HepG2 (cell line): ENCODE measurements around the gene NFX1. TPM values are rescaled to one million over a fixed set of nuclear protein-coding genes. Genes with fewer than 3 reads are reported as not detected.

Source experiments
- ATF7 ChIP-seq, 2 experiments: fragments of 450-650 bp in 1 of 2; sonication (generic) in 1 of 2; formaldehyde crosslinking in 1 of 2; IDR thresholded peaks; 2 replicates each; pipeline versions ENCODE4 v1.4.0 to v1.6.1; 2016 to 2020; ENCODE audit warnings: antibody characterized with exemption in 1 of 2, mild to moderate bottlenecking in 1 of 2, missing genetic modification reagents in 1 of 2
- BORCS8-MEF2B ChIP-seq: sonication (generic); formaldehyde crosslinking; IDR thresholded peaks from 2 replicates; pipeline ENCODE4 v1.8.0; 2022; ENCODE audit warnings: mild to moderate bottlenecking, missing genetic modification reagents
- CCDC6 ChIP-seq: sonication (generic); formaldehyde crosslinking; IDR thresholded peaks from 2 replicates; pipeline ENCODE4 v1.8.1; 2022; ENCODE audit warnings: mild to moderate bottlenecking, missing genetic modification reagents, moderate library complexity
- CENPX ChIP-seq: sonication (generic); formaldehyde crosslinking; IDR thresholded peaks from 2 replicates; pipeline ENCODE4 v1.9.0; 2021; ENCODE audit warnings: mild to moderate bottlenecking, missing genetic modification reagents, moderate library complexity
- HDAC6 ChIP-seq: fragments of 200-600 bp; sonication (generic); IDR thresholded peaks from 2 replicates; pipeline ENCODE4 v1.7.0; 2017; ENCODE audit warnings: mild to moderate bottlenecking, antibody characterized with exemption, low read length, low read depth
- HMGA1 ChIP-seq: sonication (generic); formaldehyde crosslinking; conservative IDR thresholded peaks from 2 replicates; pipeline ENCODE4 v1.4.0; 2020; ENCODE audit warnings: missing genetic modification reagents
- HNF4G ChIP-seq, 2 experiments: sonication (generic) in 1 of 2; formaldehyde crosslinking in 1 of 2; IDR thresholded peaks; 2 replicates each; pipeline versions ENCODE4 v1.4.0 to v1.6.1; 2011 to 2020; ENCODE audit warnings: borderline replicate concordance in 2 of 2, low read depth in 2 of 2, mild to moderate bottlenecking in 2 of 2, low read length in 1 of 2, missing genetic modification reagents in 1 of 2, moderate library complexity in 1 of 2
- HNRNPUL1 ChIP-seq: fragments of 200-400 bp; formaldehyde crosslinking; IDR thresholded peaks from 2 replicates; pipeline ENCODE4 v1.6.1; 2017; ENCODE audit warnings: low read depth, mild to moderate bottlenecking, low read length, moderate library complexity
- IRF2 ChIP-seq: IDR thresholded peaks from 2 replicates; pipeline ENCODE4 v1.6.1; 2018; ENCODE audit warnings: missing genetic modification reagents, missing compliant biosample characterization
- JUN ChIP-seq: sonication (generic); formaldehyde crosslinking; IDR thresholded peaks from 2 replicates; pipeline ENCODE4 v1.4.0; 2020; ENCODE audit warnings: mild to moderate bottlenecking, missing genetic modification reagents
- KAT8 ChIP-seq: IDR thresholded peaks from 2 replicates; pipeline ENCODE4 v1.6.1; 2016; ENCODE audit warnings: missing genetic modification reagents, missing compliant biosample characterization
- KDM5B ChIP-seq: sonication (generic); formaldehyde crosslinking; IDR thresholded peaks from 2 replicates; pipeline ENCODE4 v1.4.0; 2020; ENCODE audit warnings: missing genetic modification reagents, mild to moderate bottlenecking, borderline replicate concordance
- MAFF ChIP-seq: IDR thresholded peaks from 2 replicates; pipeline ENCODE4 v1.6.1; 2011; ENCODE audit warnings: low read depth, low read length, improper control_type of control experiment
- NFE2 ChIP-seq: sonication (generic); formaldehyde crosslinking; IDR thresholded peaks from 2 replicates; pipeline ENCODE4 v1.4.0; 2020; ENCODE audit warnings: missing genetic modification reagents
- SYNCRIP ChIP-seq: fragments of 200-400 bp; formaldehyde crosslinking; IDR thresholded peaks from 2 replicates; pipeline ENCODE4 v1.6.1; 2018; ENCODE audit warnings: mild to moderate bottlenecking, low read depth, low read length; ENCODE audit not compliant: insufficient read depth
- TBX2 ChIP-seq: sonication (generic); formaldehyde crosslinking; IDR thresholded peaks from 2 replicates; pipeline ENCODE4 v1.5.0; 2020; ENCODE audit warnings: missing genetic modification reagents, mild to moderate bottlenecking, borderline replicate concordance
- ZNF263 ChIP-seq: sonication (generic); formaldehyde crosslinking; IDR thresholded peaks from 2 replicates; pipeline ENCODE4 v1.4.0; 2020; ENCODE audit warnings: missing genetic modification reagents
- ZNF552 ChIP-seq: sonication (generic); formaldehyde crosslinking; IDR thresholded peaks from 2 replicates; pipeline ENCODE4 v1.9.0; 2022; ENCODE audit warnings: missing genetic modification reagents, mild to moderate bottlenecking, borderline replicate concordance
- ZNF747 ChIP-seq: sonication (generic); formaldehyde crosslinking; IDR thresholded peaks from 2 replicates; pipeline ENCODE4 v1.8.1; 2023; ENCODE audit warnings: missing genetic modification reagents, mild to moderate bottlenecking, borderline replicate concordance
- polyA plus RNA-seq, 8 experiments: library from polyadenylated mRNA; depleted of rRNA in 3 of 8; stranded (reverse) in 7 of 8; unstranded in 1 of 8; fragments of >200 nt; fragmentation: Illumina TruSeq in 4 of 8; extraction: Trizol in 4 of 8; gene quantifications; 2 replicates each; pipeline versions ENCODE4 v1.2.1 to v1.2.3, GENCODE V29; 2011 to 2016; ENCODE audit warnings: low read depth in 4 of 8, missing spikeins in 1 of 8, mixed read lengths in 1 of 8; ENCODE audit not compliant: insufficient read depth in 1 of 8
- total RNA-seq, 5 experiments: library from RNA; depleted of rRNA; stranded (reverse); fragments of >200 nt; fragmentation: Illumina TruSeq; extraction: Trizol; gene quantifications; 2 replicates each; pipeline ENCODE4 v1.2.3, GENCODE V29; 2016; ENCODE audit warnings: low read depth in 1 of 5
- TF ChIP-seq, protein P1 (sequence below): sonication (generic); formaldehyde crosslinking; IDR thresholded peaks from 2 replicates; pipeline ENCODE4 v1.5.0; 2020; ENCODE audit warnings: missing genetic modification reagents, mild to moderate bottlenecking, borderline replicate concordance
- TF ChIP-seq, protein P2 (sequence below): sonication (generic); formaldehyde crosslinking; IDR thresholded peaks from 2 replicates; pipeline ENCODE4 v1.5.0; 2020; ENCODE audit warnings: missing genetic modification reagents
- TF ChIP-seq, protein P3 (sequence below): IDR thresholded peaks from 2 replicates; pipeline ENCODE4 v1.6.1; 2018; ENCODE audit warnings: missing genetic modification reagents
- TF ChIP-seq, protein P4 (sequence below): sonication (generic); formaldehyde crosslinking; IDR thresholded peaks from 2 replicates; pipeline ENCODE4 v1.8.0; 2022; ENCODE audit warnings: missing genetic modification reagents, low read depth, mild to moderate bottlenecking, borderline replicate concordance
- TF ChIP-seq, protein P5 (sequence below): sonication (generic); formaldehyde crosslinking; IDR thresholded peaks from 2 replicates; pipeline ENCODE4 v1.4.0; 2020; ENCODE audit warnings: missing genetic modification reagents, mild to moderate bottlenecking, borderline replicate concordance

Gene NFX1
- total and polyA plus RNA-seq, 2 of the 13 experiments (the other 11 are each of a cell fraction or from before 2014, with no cell fraction given): 23.9 to 27.5 TPM

DNA sequence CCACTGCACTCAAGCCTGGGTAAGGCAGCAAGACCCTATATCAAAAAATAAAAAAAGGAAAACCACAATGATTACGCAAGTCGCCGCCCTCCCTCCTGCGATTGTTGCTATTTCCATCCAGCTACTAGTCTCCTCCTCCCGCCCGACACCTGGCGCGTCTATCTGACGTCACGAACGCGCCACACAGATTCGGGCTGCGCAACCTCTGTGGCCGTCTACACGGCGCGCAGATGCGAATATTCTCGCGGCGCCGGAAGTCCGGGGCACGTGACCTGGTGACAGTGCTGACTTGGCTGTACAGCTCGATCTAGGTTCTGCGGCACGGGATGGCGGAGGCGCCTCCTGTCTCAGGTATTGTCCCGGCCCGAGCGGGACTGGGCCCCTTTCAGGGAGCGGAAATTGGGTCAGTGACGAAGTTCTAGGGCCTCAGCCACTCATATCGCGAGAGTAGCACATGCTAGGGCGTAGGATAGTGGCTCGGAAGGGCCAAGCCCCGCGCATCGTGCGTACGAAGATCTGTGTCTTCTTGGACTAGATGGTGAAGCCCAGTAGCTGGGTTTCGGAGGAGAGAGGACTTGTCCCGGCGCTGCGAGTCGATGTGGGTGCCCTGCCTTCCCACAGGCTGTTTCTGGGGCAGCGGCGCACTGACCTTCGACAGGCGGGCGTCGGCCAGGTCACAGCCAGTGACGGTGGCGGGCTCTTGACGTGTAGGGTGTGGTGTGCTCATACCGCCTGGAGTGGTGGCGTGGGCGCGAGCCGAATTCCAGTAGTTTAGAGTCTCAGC, at the start of gene NFX1 (continued):
- TF ChIP-seq, protein P1, sequence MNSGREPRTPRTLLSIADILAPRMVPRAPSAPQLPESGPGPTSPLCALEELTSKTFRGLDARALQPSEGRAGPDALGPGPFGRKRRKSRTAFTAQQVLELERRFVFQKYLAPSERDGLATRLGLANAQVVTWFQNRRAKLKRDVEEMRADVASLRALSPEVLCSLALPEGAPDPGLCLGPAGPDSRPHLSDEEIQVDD: peak; percentile 85; the same call in 1 of the 2 replicates
- TF ChIP-seq, protein P2, sequence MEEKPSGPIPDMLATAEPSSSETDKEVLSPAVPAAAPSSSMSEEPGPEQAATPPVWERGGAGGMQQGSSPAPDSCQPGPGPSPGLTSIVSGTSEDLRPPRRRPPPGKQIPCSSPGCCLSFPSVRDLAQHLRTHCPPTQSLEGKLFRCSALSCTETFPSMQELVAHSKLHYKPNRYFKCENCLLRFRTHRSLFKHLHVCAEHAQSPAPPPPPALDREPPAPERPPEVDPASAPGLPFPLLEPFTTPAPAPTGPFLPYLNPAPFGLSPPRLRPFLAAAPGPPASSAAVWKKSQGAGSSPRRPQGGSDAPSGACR (CRISPR knock-in tag): no peak
- TF ChIP-seq ZNF263 (CRISPR knock-in tag): peak; percentile 64; the same call in 1 of the 2 replicates
- peak; percentile 90 for TF ChIP-seq BORCS8-MEF2B (CRISPR knock-in tag)
- peak; percentile 89 for TF ChIP-seq ZNF552
- TF ChIP-seq, protein P3, sequence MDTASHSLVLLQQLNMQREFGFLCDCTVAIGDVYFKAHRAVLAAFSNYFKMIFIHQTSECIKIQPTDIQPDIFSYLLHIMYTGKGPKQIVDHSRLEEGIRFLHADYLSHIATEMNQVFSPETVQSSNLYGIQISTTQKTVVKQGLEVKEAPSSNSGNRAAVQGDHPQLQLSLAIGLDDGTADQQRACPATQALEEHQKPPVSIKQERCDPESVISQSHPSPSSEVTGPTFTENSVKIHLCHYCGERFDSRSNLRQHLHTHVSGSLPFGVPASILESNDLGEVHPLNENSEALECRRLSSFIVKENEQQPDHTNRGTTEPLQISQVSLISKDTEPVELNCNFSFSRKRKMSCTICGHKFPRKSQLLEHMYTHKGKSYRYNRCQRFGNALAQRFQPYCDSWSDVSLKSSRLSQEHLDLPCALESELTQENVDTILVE: no peak; the same call in none of the 2 replicates
- peak; percentile 99 for TF ChIP-seq KDM5B (CRISPR knock-in tag)
- TF ChIP-seq TBX2 (CRISPR knock-in tag): peak; percentile 92
- TF ChIP-seq, protein P4, sequence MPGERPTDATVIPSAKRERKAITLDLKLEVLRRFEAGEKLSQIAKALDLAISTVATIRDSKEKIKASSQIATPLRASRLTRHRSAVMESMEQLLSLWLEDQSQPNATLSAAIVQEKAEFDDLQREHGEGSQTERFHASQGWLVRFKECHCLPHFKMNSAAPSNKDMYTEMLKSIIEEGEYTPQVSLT (CRISPR knock-in tag): no peak
- no peak for TF ChIP-seq HDAC6
- 0 out of 2 replicates have a peak, but pooled peaks have one; percentile 18 for TF ChIP-seq JUN (CRISPR knock-in tag)
- TF ChIP-seq MAFF: no peak
- no peak for TF ChIP-seq SYNCRIP
- TF ChIP-seq ATF7 (IDR thresholded peaks at IDR 0.05): peak; percentile 89
- peak; percentile 71 for TF ChIP-seq ATF7 (CRISPR knock-in tag; IDR thresholded peaks at IDR 0.05)
- TF ChIP-seq HNF4G (IDR thresholded peaks at IDR 0.05; ENCODE audit: borderline replicate concordance, low read depth, low read length): no peak; the same call in 1 of the 2 replicates
- TF ChIP-seq HNF4G (CRISPR knock-in tag; IDR thresholded peaks at IDR 0.05; ENCODE audit: borderline replicate concordance, low read depth): no peak; the same call in 1 of the 2 replicates
- no peak for TF ChIP-seq HMGA1 (CRISPR knock-in tag)
- peak; percentile 93 for TF ChIP-seq IRF2 (CRISPR knock-in tag)
- 0 out of 2 replicates have a peak, but pooled peaks have one; percentile 42 for TF ChIP-seq NFE2
- peak; percentile 94; the same call in 1 of the 2 replicates for TF ChIP-seq ZNF747 (CRISPR knock-in tag)
- no peak for TF ChIP-seq CENPX (CRISPR knock-in tag)
- no peak for TF ChIP-seq HNRNPUL1
- TF ChIP-seq CCDC6 (CRISPR knock-in tag): peak; percentile 95; the same call in 1 of the 2 replicates
- TF ChIP-seq, protein P5, sequence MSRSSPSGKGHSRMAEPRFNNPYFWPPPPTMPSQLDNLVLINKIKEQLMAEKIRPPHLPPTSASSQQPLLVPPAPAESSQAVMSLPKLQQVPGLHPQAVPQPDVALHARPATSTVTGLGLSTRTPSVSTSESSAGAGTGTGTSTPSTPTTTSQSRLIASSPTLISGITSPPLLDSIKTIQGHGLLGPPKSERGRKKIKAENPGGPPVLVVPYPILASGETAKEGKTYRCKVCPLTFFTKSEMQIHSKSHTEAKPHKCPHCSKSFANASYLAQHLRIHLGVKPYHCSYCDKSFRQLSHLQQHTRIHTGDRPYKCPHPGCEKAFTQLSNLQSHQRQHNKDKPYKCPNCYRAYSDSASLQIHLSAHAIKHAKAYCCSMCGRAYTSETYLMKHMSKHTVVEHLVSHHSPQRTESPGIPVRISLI (CRISPR knock-in tag): peak; percentile 59; the same call in 1 of the 2 replicates
- peak; percentile 99 for TF ChIP-seq KAT8 (CRISPR knock-in tag)
